22Rv1 (cell line): ENCODE results near the gene CCDC102A.
"Not testable (repeated sequence)": the region's sequence is repeated elsewhere in the genome, so short reads cannot be mapped to it uniquely, and the experiment has no call there.

Experiments
- CTCF ChIP-seq: fragments of 450-650 bp; IDR thresholded peaks from 2 replicates; pipeline ENCODE4 v1.5.1; 2017; ENCODE audit warnings: mild to moderate bottlenecking
- ZFX ChIP-seq: fragments of 450-650 bp; IDR thresholded peaks from 2 replicates; pipeline ENCODE4 v1.6.1; 2017; ENCODE audit warnings: antibody characterized with exemption, borderline replicate concordance

- TF ChIP-seq CTCF, ZFX: not testable (repeated sequence)
Observed at GRCh38 chr16:57547524-57547923, 11.2 kb upstream of the CCDC102A start.
